PC-3 (cell line): Measurements from ENCODE around the gene MYOCD. TPM values are rescaled to one million over a fixed set of nuclear protein-coding genes. Genes with fewer than 3 reads are reported as not detected.

Source experiments
- ATAC-seq: fragments of 200-7000 bp; cut with Tn5 transposase; 2 replicates; pipeline ENCODE4 v1.9.1; 2020; ENCODE audit warnings: mild to moderate bottlenecking, moderate library complexity
- BruUV-seq: library from RNA; stranded (reverse); fragments of 400-500 nt; replicated peaks from 2 replicates; lab custom pipeline; 2021; lab: Mats Ljungman, UMichigan
- CTCF ChIA-PET: fragments of 300-600 bp; sonication (Branson Sonifier 250); formaldehyde crosslinking; loops from one replicate; lab custom pipeline; 2022; ENCODE audit warnings: antibody characterized with exemption; lab: Charles Lee
- POLR2A ChIA-PET: fragments of 300-600 bp; sonication (Branson Sonifier 250); formaldehyde crosslinking; loops from one replicate; lab custom pipeline; 2022; ENCODE audit warnings: antibody characterized with exemption; ENCODE audit not compliant: unreplicated experiment; lab: Charles Lee
- DNase-seq: peaks from one replicate; pipeline ENCODE4 v3.0.0-alpha.2; 2015
- H2AFZ ChIP-seq: fragments of 300-600 bp; sonication (generic); 2 replicates; pipeline ENCODE4 v1.6.0; 2016; ENCODE audit warnings: antibody characterized with exemption, low read length
- H3F3A ChIP-seq: fragments of 300-600 bp; sonication (generic); one replicate; pipeline ENCODE4 v1.6.0; 2017; ENCODE audit warnings: antibody characterized with exemption, low read length, control low read depth, mild to moderate bottlenecking; ENCODE audit not compliant: unreplicated experiment
- H3K27ac ChIP-seq: fragments of 300-600 bp; sonication (generic); 2 replicates; pipeline ENCODE4 v1.5.1; 2016; ENCODE audit warnings: mild to moderate bottlenecking, low read length
- H3K27me3 ChIP-seq: fragments of 300-600 bp; sonication (generic); 2 replicates; pipeline ENCODE4 v1.6.1; 2016; ENCODE audit warnings: low read length, mixed read lengths
- H3K36me3 ChIP-seq: fragments of 300-600 bp; sonication (generic); 2 replicates; pipeline ENCODE4 v1.6.1; 2016; ENCODE audit warnings: low read depth, mixed run types, low read length, mixed read lengths
- H3K4me1 ChIP-seq: fragments of 300-600 bp; sonication (generic); 2 replicates; pipeline ENCODE4 v1.5.1; 2016; ENCODE audit warnings: low read length; ENCODE audit not compliant: insufficient read depth
- H3K4me2 ChIP-seq: fragments of 300-600 bp; sonication (generic); 2 replicates; pipeline ENCODE4 v1.6.0; 2016; ENCODE audit warnings: low read length
- H3K4me3 ChIP-seq: fragments of 300-600 bp; sonication (generic); 2 replicates; pipeline ENCODE4 v1.5.1; 2016; ENCODE audit warnings: mild to moderate bottlenecking, low read length, mixed read lengths
- H3K79me2 ChIP-seq: fragments of 300-600 bp; sonication (generic); 2 replicates; pipeline ENCODE4 v1.6.1; 2017; ENCODE audit warnings: low read length, mixed read lengths
- H3K9ac ChIP-seq: fragments of 300-600 bp; sonication (generic); 2 replicates; pipeline ENCODE4 v1.6.0; 2016; ENCODE audit warnings: mild to moderate bottlenecking, low read length
- H3K9me2 ChIP-seq: fragments of 300-600 bp; sonication (generic); replicated peaks from 2 replicates; pipeline ENCODE4 v1.6.1; 2016; ENCODE audit warnings: mixed run types, low read length, mixed read lengths
- H3K9me3 ChIP-seq: fragments of 300-600 bp; sonication (generic); 2 replicates; pipeline ENCODE4 v1.6.1; 2016; ENCODE audit warnings: low read length, mixed read lengths
- H4K20me1 ChIP-seq: fragments of 300-600 bp; sonication (generic); 2 replicates; pipeline ENCODE4 v1.6.1; 2016; ENCODE audit warnings: low read length, mixed read lengths
- EZH2 ChIP-seq: fragments of 300-600 bp; sonication (generic); IDR thresholded peaks from one replicate; pipeline ENCODE4 v1.6.1; 2017; ENCODE audit warnings: antibody characterized with exemption, mild to moderate bottlenecking, low read length; ENCODE audit not compliant: unreplicated experiment
- EZH2phosphoT487 ChIP-seq: fragments of 300-600 bp; sonication (generic); IDR thresholded peaks from 2 replicates; pipeline ENCODE4 v1.6.1; 2018; ENCODE audit warnings: mild to moderate bottlenecking, antibody characterized with exemption, low read length, borderline replicate concordance
- intact Hi-C: fragments of 100-400 bp; cut with micrococcal nuclease; formaldehyde crosslinking; loops from 2 replicates; pipeline ENCODE4 v1.9.0; 2023
- total RNA-seq: library from RNA; depleted of rRNA; stranded (reverse); fragments of >200 nt; gene quantifications from 2 replicates; pipeline ENCODE4 v1.2.3, GENCODE V29; 2014
- TF ChIP-seq, protein P1 (sequence below): fragments of 300-600 bp; sonication (generic); conservative IDR thresholded peaks from 2 replicates; pipeline ENCODE4 v1.5.1; 2017; ENCODE audit warnings: antibody characterized with exemption, low read depth, mild to moderate bottlenecking, low read length

Gene MYOCD
- total RNA-seq, 1 experiment from 2014 or later: not detected

DNA sequence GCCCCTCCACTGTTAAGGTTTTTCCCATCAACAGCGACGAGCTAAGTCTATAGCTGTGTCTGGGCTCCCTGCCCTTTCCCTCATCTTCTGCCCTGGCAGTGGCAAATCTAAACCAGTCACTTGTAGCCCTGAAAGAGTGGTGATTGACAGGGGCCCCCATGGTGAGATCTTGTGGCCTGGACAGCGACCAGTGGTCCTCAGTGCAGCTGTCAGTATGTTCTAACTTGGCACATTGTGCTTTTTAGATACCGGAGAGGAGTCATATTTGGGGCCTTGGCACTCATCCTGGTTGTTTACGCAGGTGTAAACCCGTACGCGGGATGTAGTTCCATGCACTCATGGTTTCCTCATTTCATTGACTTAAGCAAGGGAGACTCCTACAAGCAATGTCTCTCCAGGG lies 66.1 kb downstream of the MYOCD start:
- no peaks in the 10 kb centered on the region for H3K36me3 ChIP-seq
- H2AFZ ChIP-seq: no peak overlapping the region
- no peak overlapping the region for H3K4me2 ChIP-seq
- TF ChIP-seq, protein P1, sequence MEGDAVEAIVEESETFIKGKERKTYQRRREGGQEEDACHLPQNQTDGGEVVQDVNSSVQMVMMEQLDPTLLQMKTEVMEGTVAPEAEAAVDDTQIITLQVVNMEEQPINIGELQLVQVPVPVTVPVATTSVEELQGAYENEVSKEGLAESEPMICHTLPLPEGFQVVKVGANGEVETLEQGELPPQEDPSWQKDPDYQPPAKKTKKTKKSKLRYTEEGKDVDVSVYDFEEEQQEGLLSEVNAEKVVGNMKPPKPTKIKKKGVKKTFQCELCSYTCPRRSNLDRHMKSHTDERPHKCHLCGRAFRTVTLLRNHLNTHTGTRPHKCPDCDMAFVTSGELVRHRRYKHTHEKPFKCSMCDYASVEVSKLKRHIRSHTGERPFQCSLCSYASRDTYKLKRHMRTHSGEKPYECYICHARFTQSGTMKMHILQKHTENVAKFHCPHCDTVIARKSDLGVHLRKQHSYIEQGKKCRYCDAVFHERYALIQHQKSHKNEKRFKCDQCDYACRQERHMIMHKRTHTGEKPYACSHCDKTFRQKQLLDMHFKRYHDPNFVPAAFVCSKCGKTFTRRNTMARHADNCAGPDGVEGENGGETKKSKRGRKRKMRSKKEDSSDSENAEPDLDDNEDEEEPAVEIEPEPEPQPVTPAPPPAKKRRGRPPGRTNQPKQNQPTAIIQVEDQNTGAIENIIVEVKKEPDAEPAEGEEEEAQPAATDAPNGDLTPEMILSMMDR: no peak
- TF ChIP-seq EZH2: no peak
- no peak for TF ChIP-seq EZH2phosphoT487
- H3K9me2 ChIP-seq: no peaks in the 10 kb centered on the region
- no peaks in the 10 kb centered on the region for H4K20me1 ChIP-seq
- no peaks in the 10 kb centered on the region for H3F3A ChIP-seq
- H3K27ac ChIP-seq: no peak overlapping the region
- 0 out of 2 replicates have a peak, but pooled peaks cover 6% of the 10 kb centered on the region for H3K4me1 ChIP-seq
- H3K9me3 ChIP-seq: no peaks in the 10 kb centered on the region
- POLR2A ChIA-PET: no interaction called here
- ATAC-seq (no peak), DNase-seq (no peak)
- BruUV-seq: no TSS peak
- H3K79me2 ChIP-seq: no peaks in the 10 kb centered on the region
- intact Hi-C loops: no loop called here
- H3K9ac ChIP-seq: no peak overlapping the region
- peaks cover 25% of the 10 kb centered on the region for H3K27me3 ChIP-seq
- no peak overlapping the region for H3K4me3 ChIP-seq
- CTCF ChIA-PET: no interaction called here

DNA sequence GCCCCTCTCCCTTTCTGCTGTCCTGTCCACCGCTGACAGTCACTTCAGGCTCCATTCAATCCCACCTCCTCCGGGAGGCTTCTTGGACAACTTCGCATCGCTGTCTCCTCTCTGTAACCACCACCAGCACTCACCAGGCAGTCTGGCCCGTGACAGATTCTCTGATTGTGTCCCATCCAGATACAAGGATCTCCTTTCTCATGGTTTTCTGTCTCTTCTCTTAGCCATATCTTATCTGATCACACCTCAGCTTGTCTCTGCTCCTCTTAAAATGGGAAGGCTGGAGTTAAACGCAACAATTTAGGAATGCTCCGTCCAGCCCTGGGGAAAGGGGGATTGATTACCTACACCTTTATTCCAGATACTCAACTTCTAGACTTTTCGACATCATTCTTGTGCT lies 66.7 kb downstream of the MYOCD start:
- no peaks in the 10 kb centered on the region for H3K79me2 ChIP-seq
- no peak overlapping the region for H2AFZ ChIP-seq
- H3K4me2 ChIP-seq: no peak overlapping the region
- POLR2A ChIA-PET: no interaction called here
- H3K9ac ChIP-seq: no peak overlapping the region
- no peak overlapping the region for H3K4me3 ChIP-seq
- no peak for TF ChIP-seq EZH2phosphoT487
- no peak for TF ChIP-seq EZH2
- TF ChIP-seq, protein P1: no peak
- no peak overlapping the region for H3K27ac ChIP-seq
- no TSS peak for BruUV-seq
- ATAC-seq (no peak), DNase-seq (no peak)
- H3K27me3 ChIP-seq: peaks cover 27% of the 10 kb centered on the region
- CTCF ChIA-PET: no interaction called here
- H3K36me3 ChIP-seq: no peaks in the 10 kb centered on the region
- intact Hi-C loops: no loop called here
- no peaks in the 10 kb centered on the region for H3K9me2 ChIP-seq
- H3K9me3 ChIP-seq: no peaks in the 10 kb centered on the region
- H3K4me1 ChIP-seq: 0 out of 2 replicates have a peak, but pooled peaks cover 6% of the 10 kb centered on the region
- no peaks in the 10 kb centered on the region for H3F3A ChIP-seq
- no peaks in the 10 kb centered on the region for H4K20me1 ChIP-seq

DNA sequence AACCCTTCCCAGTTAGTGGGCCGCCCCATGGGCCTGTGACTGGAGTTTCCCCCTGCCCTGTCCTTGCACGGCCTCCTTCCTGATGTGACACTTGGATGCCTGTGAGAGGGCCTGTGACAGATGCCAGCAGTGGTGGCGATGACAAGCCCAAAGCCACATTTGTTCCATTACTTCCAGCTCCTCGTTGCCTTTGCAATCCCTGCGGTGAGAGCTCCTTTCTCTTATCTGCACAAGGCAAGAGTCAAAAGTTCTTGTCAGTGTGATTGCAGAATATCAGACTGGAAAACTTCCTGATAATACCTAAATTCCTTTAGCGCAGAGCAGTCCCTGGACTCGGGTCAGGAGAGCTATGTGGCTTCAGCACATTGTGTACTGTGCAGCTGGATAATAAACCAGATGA lies 69.2 kb downstream of the MYOCD start:
- Histone ChIP-seq H2AFZ (no peak overlapping the region), H3K27ac (no peak overlapping the region), H3K9me3 (no peaks in the 10 kb centered on the region), H3K4me1 (0 out of 2 replicates have a peak, but pooled peaks cover 6% of the 10 kb centered on the region), H3F3A (no peaks in the 10 kb centered on the region), H3K36me3 (no peaks in the 10 kb centered on the region), H3K4me2 (no peak overlapping the region), H4K20me1 (no peaks in the 10 kb centered on the region), H3K9me2 (no peaks in the 10 kb centered on the region), H3K79me2 (no peaks in the 10 kb centered on the region), H3K27me3 (peaks cover 39% of the 10 kb centered on the region), H3K9ac (no peak overlapping the region), H3K4me3 (no peak overlapping the region)
- ChIA-PET CTCF (no interaction called here), POLR2A (no interaction called here)
- intact Hi-C loops: no loop called here
- no peak for ATAC-seq
- TF ChIP-seq EZH2 (no peak), EZH2phosphoT487 (no peak)
- TF ChIP-seq, protein P1: no peak
- no peak for DNase-seq
- no TSS peak for BruUV-seq
